H9 (cell line): ENCODE measurements around the gene POFUT2. TPM values are rescaled to one million over a fixed set of nuclear protein-coding genes. Genes with fewer than 3 reads are reported as not detected.

Source experiments
- DNase-seq: peaks from one replicate; pipeline ENCODE4 v3.0.0-alpha.2; 2017
- H2AFZ ChIP-seq: one replicate; pipeline ENCODE4 v1.6.1; 2013; ENCODE audit warnings: mild to moderate bottlenecking, low read length, control low read depth, moderate library complexity
- H2AK5ac ChIP-seq: 2 replicates; pipeline ENCODE4 v1.6.1; 2013; ENCODE audit warnings: low read length, control low read depth, mixed read lengths; ENCODE audit not compliant: insufficient read length
- H2BK120ac ChIP-seq: one replicate; pipeline ENCODE4 v1.6.1; 2013; ENCODE audit warnings: low read depth, mild to moderate bottlenecking, low read length, control low read depth, inconsistent platforms; ENCODE audit not compliant: poor library complexity, severe bottlenecking
- H2BK12ac ChIP-seq: 2 replicates; pipeline ENCODE4 v1.6.1; 2013; ENCODE audit warnings: low read length, control low read depth, mixed read lengths, low read depth; ENCODE audit not compliant: insufficient read length
- H2BK15ac ChIP-seq: 2 replicates; pipeline ENCODE4 v1.6.1; 2013; ENCODE audit warnings: low read depth, low read length, control low read depth
- H2BK20ac ChIP-seq: one replicate; pipeline ENCODE4 v1.6.1; 2013; ENCODE audit warnings: low read depth, mild to moderate bottlenecking, low read length, control low read depth, inconsistent platforms; ENCODE audit not compliant: poor library complexity, severe bottlenecking
- H2BK5ac ChIP-seq: 2 replicates; pipeline ENCODE4 v1.6.1; 2013; ENCODE audit warnings: low read length, control low read depth, mixed read lengths; ENCODE audit not compliant: insufficient read length
- H3K14ac ChIP-seq: 2 replicates; pipeline ENCODE4 v1.6.1; 2013; ENCODE audit warnings: low read length, control low read depth; ENCODE audit not compliant: insufficient read depth
- H3K18ac ChIP-seq: 2 replicates; pipeline ENCODE4 v1.6.1; 2013; ENCODE audit warnings: low read depth, mild to moderate bottlenecking, mixed read lengths, low read length, control low read depth; ENCODE audit not compliant: insufficient read length
- H3K23ac ChIP-seq: 2 replicates; pipeline ENCODE4 v1.6.1; 2013; ENCODE audit warnings: low read length, control low read depth, mixed read lengths, low read depth; ENCODE audit not compliant: insufficient read length
- H3K23me2 ChIP-seq: 2 replicates; pipeline ENCODE4 v1.6.1; 2013; ENCODE audit warnings: low read depth, mild to moderate bottlenecking, mixed read lengths, low read length, control low read depth; ENCODE audit not compliant: insufficient read length, poor library complexity, severe bottlenecking
- H3K27ac ChIP-seq: 2 replicates; pipeline ENCODE4 v1.5.1; 2013; ENCODE audit warnings: low read length, control low read depth, mixed read lengths, low read depth; ENCODE audit not compliant: insufficient read length
- H3K27me3 ChIP-seq: 2 replicates; pipeline ENCODE4 v1.6.1; 2013; ENCODE audit warnings: low read length, control low read depth, inconsistent platforms; ENCODE audit not compliant: insufficient read depth
- H3K4ac ChIP-seq: 2 replicates; pipeline ENCODE4 v1.6.1; 2013; ENCODE audit warnings: low read depth, mild to moderate bottlenecking, control low read depth, inconsistent platforms, low read length, moderate library complexity
- H3K4me1 ChIP-seq: 2 replicates; pipeline ENCODE4 v1.6.1; 2013; ENCODE audit warnings: low read length, control low read depth, inconsistent platforms; ENCODE audit not compliant: insufficient read depth
- H3K4me2 ChIP-seq: 2 replicates; pipeline ENCODE4 v1.6.1; 2013; ENCODE audit warnings: low read length, control low read depth, mixed read lengths; ENCODE audit not compliant: insufficient read length, insufficient read depth
- H3K56ac ChIP-seq: 2 replicates; pipeline ENCODE4 v1.6.1; 2013; ENCODE audit warnings: low read depth, mild to moderate bottlenecking, mixed read lengths, low read length, control low read depth; ENCODE audit not compliant: insufficient read length
- H3K79me1 ChIP-seq: 2 replicates; pipeline ENCODE4 v1.6.1; 2013; ENCODE audit warnings: low read depth, mild to moderate bottlenecking, moderate library complexity, low read length, control low read depth, inconsistent platforms; ENCODE audit not compliant: insufficient read depth, poor library complexity, severe bottlenecking
- H3K79me2 ChIP-seq: 2 replicates; pipeline ENCODE4 v1.6.1; 2013; ENCODE audit warnings: low read length, control low read depth, inconsistent platforms; ENCODE audit not compliant: insufficient read depth
- H3K9ac ChIP-seq: 2 replicates; pipeline ENCODE4 v1.6.1; 2013; ENCODE audit warnings: low read length, control low read depth, mixed read lengths; ENCODE audit not compliant: insufficient read length; ENCODE audit errors: extremely low read depth
- H3K9me3 ChIP-seq: one replicate; pipeline ENCODE4 v1.6.1; 2013; ENCODE audit warnings: low read depth, low read length, inconsistent platforms; ENCODE audit not compliant: control insufficient read depth
- H3T11ph ChIP-seq: one replicate; pipeline ENCODE4 v1.6.1; 2013; ENCODE audit warnings: mild to moderate bottlenecking, low read length, control low read depth, inconsistent platforms
- H4K20me1 ChIP-seq: one replicate; pipeline ENCODE4 v1.6.1; 2013; ENCODE audit not compliant: control insufficient read depth, insufficient read length, insufficient read depth
- H4K5ac ChIP-seq: 2 replicates; pipeline ENCODE4 v1.6.1; 2013; ENCODE audit warnings: low read depth, mild to moderate bottlenecking, mixed read lengths, low read length, control low read depth; ENCODE audit not compliant: insufficient read length
- H4K8ac ChIP-seq: replicated peaks from 2 replicates; pipeline ENCODE4 v1.6.1; 2013; ENCODE audit warnings: low read length, control low read depth, mixed read lengths, low read depth; ENCODE audit not compliant: insufficient read length
- H4K91ac ChIP-seq: 2 replicates; pipeline ENCODE4 v1.6.1; 2013; ENCODE audit warnings: low read depth, mild to moderate bottlenecking, moderate library complexity, mixed read lengths, low read length, control low read depth; ENCODE audit not compliant: insufficient read length
- H3K27ac Mint-ChIP-seq, 3 experiments: 2 replicates in 2 of 3; 3 replicates in 1 of 3; pipeline ENCODE4 v1.8.0; 2020 to 2021; ENCODE audit warnings: mixed read lengths in 3 of 3, mild to moderate bottlenecking in 1 of 3, moderate library complexity in 1 of 3
- H3K27me3 Mint-ChIP-seq: 2 replicates; pipeline ENCODE4 v1.8.0; 2021; ENCODE audit warnings: low read depth, mild to moderate bottlenecking, moderate library complexity, mixed read lengths
- H3K36me3 Mint-ChIP-seq, 3 experiments: 2 replicates in 2 of 3; 3 replicates in 1 of 3; pipeline ENCODE4 v1.8.0; 2020 to 2021; ENCODE audit warnings: low read depth in 3 of 3, mixed read lengths in 3 of 3; ENCODE audit not compliant: insufficient read depth in 1 of 3
- H3K4me1 Mint-ChIP-seq, 2 experiments: 2 replicates each; pipeline ENCODE4 v1.8.0; 2020; ENCODE audit warnings: mixed read lengths in 2 of 2
- H3K4me3 Mint-ChIP-seq, 2 experiments: 2 replicates in 1 of 2; 3 replicates in 1 of 2; pipeline ENCODE4 v1.8.0; 2020 to 2021; ENCODE audit warnings: mild to moderate bottlenecking in 2 of 2, mixed read lengths in 2 of 2, moderate library complexity in 1 of 2
- H3K9me3 Mint-ChIP-seq, 2 experiments: 2 replicates in 1 of 2; 3 replicates in 1 of 2; pipeline ENCODE4 v1.8.0; 2020; ENCODE audit warnings: mild to moderate bottlenecking in 2 of 2, mixed read lengths in 2 of 2, moderate library complexity in 1 of 2
- CTCF ChIP-seq: fragments of 200-600 bp; sonication (generic); conservative IDR thresholded peaks from 3 replicates; pipeline ENCODE4 v1.8.0; 2021; ENCODE audit warnings: antibody characterized with exemption, mild to moderate bottlenecking
- WGBS: extraction: QIAGEN DNeasy Blood & Tissue Kit; methylation state at CpG from one replicate; pipeline ENCODE4 v1.1.7; 2013; ENCODE audit warnings: missing lambda C conversion rate, low lambda C conversion rate, mixed read lengths; ENCODE audit not compliant: insufficient read length; ENCODE audit errors: extremely low coverage; 5-methylcytosine and 5-hydroxymethylcytosine counted together
- total RNA-seq: library from RNA; stranded (reverse); gene quantifications from 2 replicates; pipeline ENCODE4 v1.2.1, GENCODE V29; 2021

The POFUT2 gene
- total RNA-seq, 1 experiment from 2014 or later: 34.8 TPM

- Histone ChIP-seq H2BK5ac (no peak overlapping the region), H4K5ac (no peak overlapping the region), H2BK15ac (no peak overlapping the region), H2BK12ac (no peak overlapping the region), H3K56ac (no peak overlapping the region), H3T11ph (no peak overlapping the region), H4K8ac (no peak overlapping the region), H2BK20ac (no peak overlapping the region), H2AK5ac (no peak overlapping the region), H3K4ac (no peak overlapping the region), H3K27ac (no peak overlapping the region), H3K9me3 (no peaks in the 10 kb centered on the region), H3K27me3 (no peaks in the 10 kb centered on the region), H4K91ac (no peak overlapping the region), H3K4me1 (no peaks in the 10 kb centered on the region), H4K20me1 (no peaks in the 10 kb centered on the region), H3K23me2 (no peaks in the 10 kb centered on the region), H3K79me1 (no peaks in the 10 kb centered on the region), H3K18ac (no peak overlapping the region), H3K79me2 (no peaks in the 10 kb centered on the region), H3K4me2 (no peak overlapping the region), H3K14ac (no peak overlapping the region), H2BK120ac (no peak overlapping the region), H2AFZ (no peak overlapping the region), H3K23ac (no peak overlapping the region), H3K9ac (no peak overlapping the region)
- Mint-ChIP-seq H3K36me3 (peaks cover 34 to 85% (median 72%) of the 10 kb centered on the region in 3 experiments), H3K27me3 (no peaks in the 10 kb centered on the region), H3K9me3 (no peaks in the 10 kb centered on the region; a peak in 1 of 5 replicates), H3K4me1 (no peaks in the 10 kb centered on the region), H3K4me3 (no peak overlapping the region), H3K27ac (peak overlapping the region in 1 of 3 experiments; percentile 87; a peak in 2 of 7 replicates)
- peak; percentile 12 for DNase-seq
- TF ChIP-seq CTCF: no peak
- WGBS: no CpG with 5 or more reads among the region's 28 CpGs
Measured at GRCh38 chr21:45280178-45280821, 7.4 kb downstream of the POFUT2 start.
